SK-N-SH (cell line): Measurements from ENCODE around the gene BAHCC1. TPM values are rescaled to one million over a fixed set of nuclear protein-coding genes. Genes with fewer than 3 reads are reported as not detected.
A peak's percentile ranks its signal among the peaks of the same experiment; 100 is the strongest.

Experiments used
- CTCF ChIA-PET: fragments of 300-600, 350-600 bp; formaldehyde crosslinking; extraction: SDS; loops from one replicate; lab custom pipeline; 2021; lab: Yijun Ruan, JAX
- POLR2A ChIA-PET: fragments of 350-600 bp; sonication (Branson Sonifier 250); formaldehyde crosslinking; extraction: SDS; loops from one replicate; lab custom pipeline; 2020; ENCODE audit warnings: antibody characterized with exemption, inconsistent platforms; lab: Yijun Ruan, JAX
- DNase-seq: peaks from one replicate; pipeline ENCODE4 v3.0.0; 2012
- H2AFZ ChIP-seq: fragments of 200-600 bp; sonication (generic); 2 replicates; pipeline ENCODE4 v1.8.1; 2016; ENCODE audit warnings: antibody characterized with exemption, mild to moderate bottlenecking, low read depth
- H3F3A ChIP-seq: fragments of 200-600 bp; sonication (generic); replicated peaks from 2 replicates; pipeline ENCODE3; 2016; ENCODE audit warnings: antibody characterized with exemption, mild to moderate bottlenecking; ENCODE audit not compliant: insufficient read depth
- H3K27ac ChIP-seq, 2 experiments: fragments of 200-500 bp in 1 of 2; fragments of 200-600 bp in 1 of 2; sonication (Bioruptor generic) in 1 of 2; sonication (generic), shearing (Covaris generic) in 1 of 2; 2 replicates each; pipeline versions ENCODE4 v1.5.1 to v1.6.1; 2014 to 2016; ENCODE audit warnings: low read depth in 2 of 2, inconsistent platforms in 1 of 2, low read length in 1 of 2, mild to moderate bottlenecking in 1 of 2, mixed read lengths in 1 of 2
- H3K27me3 ChIP-seq: fragments of 200-600 bp; sonication (generic), shearing (Covaris generic); 2 replicates; pipeline ENCODE4 v1.6.1; 2016; ENCODE audit warnings: mixed run types; ENCODE audit not compliant: insufficient read depth
- H3K36me3 ChIP-seq, 2 experiments: fragments of 200-500 bp in 1 of 2; fragments of 200-600 bp in 1 of 2; sonication (Bioruptor generic) in 1 of 2; sonication (generic) in 1 of 2; replicated peaks in 1 of 2; 2 replicates each; pipeline versions ENCODE3 to v1.5.1; 2014 to 2016; ENCODE audit warnings: low read length in 1 of 2, mild to moderate bottlenecking in 1 of 2; ENCODE audit not compliant: insufficient read depth in 2 of 2, control insufficient read depth in 1 of 2
- H3K4me1 ChIP-seq, 2 experiments: fragments of 200-500 bp in 1 of 2; fragments of 200-600 bp in 1 of 2; sonication (Bioruptor generic) in 1 of 2; sonication (generic), shearing (Covaris generic) in 1 of 2; 2 replicates each; pipeline versions ENCODE4 v1.5.1 to v1.6.1; 2014 to 2016; ENCODE audit warnings: low read depth in 1 of 2, low read length in 1 of 2, mixed run types in 1 of 2; ENCODE audit not compliant: insufficient read depth in 2 of 2, control insufficient read depth in 1 of 2
- H3K4me2 ChIP-seq: fragments of 200-600 bp; sonication (generic), shearing (Covaris generic); 2 replicates; pipeline ENCODE4 v1.6.1; 2017; ENCODE audit warnings: mixed run types
- H3K4me3 ChIP-seq, 2 experiments: fragments of 200-500 bp in 1 of 2; fragments of 200-600 bp in 1 of 2; sonication (Bioruptor generic) in 1 of 2; sonication (generic), shearing (Covaris generic) in 1 of 2; 2 replicates each; pipeline versions ENCODE4 v1.5.1 to v1.8.1; 2014 to 2016; ENCODE audit warnings: low read depth in 2 of 2, inconsistent platforms in 1 of 2, low read length in 1 of 2, mild to moderate bottlenecking in 1 of 2, mixed read lengths in 1 of 2, moderate library complexity in 1 of 2
- H3K79me2 ChIP-seq: fragments of 200-600 bp; sonication (generic); 2 replicates; pipeline ENCODE4 v1.8.1; 2017; ENCODE audit warnings: mild to moderate bottlenecking; ENCODE audit not compliant: insufficient read depth
- H3K9ac ChIP-seq: fragments of 200-600 bp; sonication (generic); 2 replicates; pipeline ENCODE4 v1.6.1; 2017; ENCODE audit warnings: mixed run types
- H3K9me2 ChIP-seq: fragments of 200-600 bp; sonication (generic); 2 replicates; pipeline ENCODE4 v1.6.1; 2017; ENCODE audit warnings: mixed run types
- H3K9me3 ChIP-seq: fragments of 200-600 bp; sonication (generic); 2 replicates; pipeline ENCODE4 v1.6.1; 2017; ENCODE audit warnings: mixed run types, mild to moderate bottlenecking, moderate library complexity
- H4K20me1 ChIP-seq: fragments of 200-600 bp; sonication (generic); 2 replicates; pipeline ENCODE4 v1.6.1; 2017; ENCODE audit warnings: mild to moderate bottlenecking, mixed run types; ENCODE audit not compliant: insufficient read depth
- FOSL2 ChIP-seq: IDR thresholded peaks from 2 replicates; pipeline ENCODE4 v1.4.0; 2012; ENCODE audit warnings: low read depth, mild to moderate bottlenecking, moderate library complexity, borderline replicate concordance
- GABPA ChIP-seq: IDR thresholded peaks from 2 replicates; pipeline ENCODE4 v1.4.0; 2012; ENCODE audit warnings: low read depth, mild to moderate bottlenecking
- GATA2 ChIP-seq: sonication (generic); formaldehyde crosslinking; IDR thresholded peaks from 2 replicates; pipeline ENCODE4 v1.5.0; 2020; ENCODE audit warnings: mild to moderate bottlenecking, missing genetic modification reagents
- JUND ChIP-seq: IDR thresholded peaks from 2 replicates; pipeline ENCODE4 v1.4.0; 2012
- MEF2A ChIP-seq: IDR thresholded peaks from 2 replicates; pipeline ENCODE4 v1.4.0; 2012; ENCODE audit warnings: low read depth, borderline replicate concordance
- POLR2AphosphoS5 ChIP-seq: IDR thresholded peaks from 2 replicates; pipeline ENCODE4 v1.6.1; 2012; ENCODE audit warnings: low read depth, low read length
- RCOR1 ChIP-seq: fragments of 150-350 bp; IDR thresholded peaks from 2 replicates; pipeline ENCODE4 v1.6.1; 2017; ENCODE audit warnings: antibody characterized with exemption, low read length
- RFX5 ChIP-seq: IDR thresholded peaks from 2 replicates; pipeline ENCODE4 v1.6.1; 2012; ENCODE audit warnings: mild to moderate bottlenecking, improper control_type of control experiment, low read length
- SIN3A ChIP-seq: IDR thresholded peaks from 2 replicates; pipeline ENCODE4 v1.6.1; 2012; ENCODE audit warnings: low read depth, mild to moderate bottlenecking, low read length, moderate library complexity, borderline replicate concordance
- WGBS: methylation state at CpG from one replicate; pipeline ENCODE4 v1.1.6; 2017; ENCODE audit warnings: low lambda C conversion rate; 5-methylcytosine and 5-hydroxymethylcytosine counted together
- polyA plus RNA-seq, 3 experiments: library from polyadenylated mRNA; depleted of rRNA; stranded (reverse); fragments of >200 nt; gene quantifications; 2 replicates each; pipeline ENCODE4 v1.2.3, GENCODE V29; 2012
- TF ChIP-seq, protein P1 (sequence below): fragments of 200-600 bp; sonication (generic); IDR thresholded peaks from 2 replicates; pipeline ENCODE4 v1.6.1; 2017; ENCODE audit warnings: antibody characterized with exemption, mild to moderate bottlenecking, moderate library complexity
- TF ChIP-seq, protein P2 (sequence below): IDR thresholded peaks from 2 replicates; pipeline ENCODE4; 2012
- TF ChIP-seq, protein P3 (sequence below): fragments of 150-350 bp; IDR thresholded peaks from 2 replicates; pipeline ENCODE4 v1.6.1; 2016; ENCODE audit warnings: mild to moderate bottlenecking, low read depth, low read length
- TF ChIP-seq, protein P4 (sequence below): IDR thresholded peaks from 2 replicates; pipeline ENCODE4 v1.4.0; 2012; ENCODE audit warnings: low read depth
- TF ChIP-seq, protein P5 (sequence below): fragments of 150-350 bp; IDR thresholded peaks from 2 replicates; pipeline ENCODE4 v1.6.1; 2017; ENCODE audit warnings: antibody characterized with exemption, low read length, low read depth, borderline replicate concordance
- TF ChIP-seq, protein P6 (sequence below): IDR thresholded peaks from 2 replicates; pipeline ENCODE4 v1.4.0; 2012; ENCODE audit warnings: low read depth, borderline replicate concordance

The BAHCC1 gene
- polyA plus RNA-seq, 1 of the 3 experiments (the other 2 are of a cell fraction): 6.4 TPM

DNA sequence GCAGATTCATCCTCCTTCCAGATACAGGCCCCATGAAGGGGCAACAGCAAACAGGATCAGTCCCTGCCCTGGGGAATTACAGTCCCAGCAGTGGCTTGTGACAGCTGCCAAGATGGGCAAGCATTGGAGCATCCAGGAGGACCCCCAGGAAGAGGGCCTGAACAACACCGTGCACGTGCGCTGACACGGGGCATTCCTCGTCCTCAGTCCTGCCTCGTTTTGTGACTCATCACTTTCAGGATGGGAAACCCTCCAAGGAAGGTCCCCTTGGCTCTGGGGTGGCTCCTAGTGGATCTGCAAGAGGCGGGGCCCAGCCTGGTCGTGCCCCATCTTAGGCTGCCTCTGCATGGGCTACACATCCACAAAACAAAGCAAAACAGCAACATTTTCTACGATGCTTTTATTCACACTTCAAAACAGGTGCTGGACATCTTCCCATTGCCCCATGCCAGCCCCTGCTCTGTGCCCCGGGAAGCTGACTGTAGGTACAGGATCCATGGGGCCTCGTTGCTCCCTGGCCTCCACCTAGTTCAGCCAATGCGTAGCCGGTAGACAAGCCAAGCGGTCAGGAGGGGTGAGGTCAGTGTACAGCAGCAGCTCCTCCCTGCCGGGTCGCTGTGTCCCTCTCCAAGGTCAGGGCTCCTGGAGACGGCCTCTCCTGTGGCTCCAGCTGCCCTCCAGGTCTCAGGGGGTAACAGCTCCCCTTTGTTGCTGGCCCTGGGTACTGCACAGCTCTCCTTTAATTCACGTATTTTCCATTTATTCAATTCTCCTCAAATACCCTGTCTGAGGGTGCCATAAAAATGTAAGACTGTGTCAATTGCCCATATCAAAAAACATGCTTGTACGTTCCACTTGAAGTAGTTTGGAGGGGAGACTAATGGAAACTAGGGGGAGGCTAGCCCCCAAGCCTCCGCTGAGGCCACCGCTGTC is 85.1 kb downstream of the BAHCC1 start:
- Histone ChIP-seq H4K20me1 (no peaks in the 10 kb centered on the region), H3K27me3 (no peaks in the 10 kb centered on the region), H3K79me2 (no peaks in the 10 kb centered on the region), H3K27ac (no peak overlapping the region), H3K4me3 (no peak overlapping the region; a peak in 1 of 4 replicates), H3K9me3 (no peaks in the 10 kb centered on the region), H3K9me2 (no peaks in the 10 kb centered on the region), H3K9ac (no peak overlapping the region), H2AFZ (no peak overlapping the region), H3K4me1 (peaks cover 0 to 48% of the 10 kb centered on the region in 2 experiments; a peak in 2 of 4 replicates), H3F3A (no peaks in the 10 kb centered on the region), H3K4me2 (no peak overlapping the region), H3K36me3 (no peaks in the 10 kb centered on the region)
- TF ChIP-seq, protein P1, sequence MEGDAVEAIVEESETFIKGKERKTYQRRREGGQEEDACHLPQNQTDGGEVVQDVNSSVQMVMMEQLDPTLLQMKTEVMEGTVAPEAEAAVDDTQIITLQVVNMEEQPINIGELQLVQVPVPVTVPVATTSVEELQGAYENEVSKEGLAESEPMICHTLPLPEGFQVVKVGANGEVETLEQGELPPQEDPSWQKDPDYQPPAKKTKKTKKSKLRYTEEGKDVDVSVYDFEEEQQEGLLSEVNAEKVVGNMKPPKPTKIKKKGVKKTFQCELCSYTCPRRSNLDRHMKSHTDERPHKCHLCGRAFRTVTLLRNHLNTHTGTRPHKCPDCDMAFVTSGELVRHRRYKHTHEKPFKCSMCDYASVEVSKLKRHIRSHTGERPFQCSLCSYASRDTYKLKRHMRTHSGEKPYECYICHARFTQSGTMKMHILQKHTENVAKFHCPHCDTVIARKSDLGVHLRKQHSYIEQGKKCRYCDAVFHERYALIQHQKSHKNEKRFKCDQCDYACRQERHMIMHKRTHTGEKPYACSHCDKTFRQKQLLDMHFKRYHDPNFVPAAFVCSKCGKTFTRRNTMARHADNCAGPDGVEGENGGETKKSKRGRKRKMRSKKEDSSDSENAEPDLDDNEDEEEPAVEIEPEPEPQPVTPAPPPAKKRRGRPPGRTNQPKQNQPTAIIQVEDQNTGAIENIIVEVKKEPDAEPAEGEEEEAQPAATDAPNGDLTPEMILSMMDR: peak; percentile 19; the same call in 1 of the 2 replicates
- TF ChIP-seq, protein P2, sequence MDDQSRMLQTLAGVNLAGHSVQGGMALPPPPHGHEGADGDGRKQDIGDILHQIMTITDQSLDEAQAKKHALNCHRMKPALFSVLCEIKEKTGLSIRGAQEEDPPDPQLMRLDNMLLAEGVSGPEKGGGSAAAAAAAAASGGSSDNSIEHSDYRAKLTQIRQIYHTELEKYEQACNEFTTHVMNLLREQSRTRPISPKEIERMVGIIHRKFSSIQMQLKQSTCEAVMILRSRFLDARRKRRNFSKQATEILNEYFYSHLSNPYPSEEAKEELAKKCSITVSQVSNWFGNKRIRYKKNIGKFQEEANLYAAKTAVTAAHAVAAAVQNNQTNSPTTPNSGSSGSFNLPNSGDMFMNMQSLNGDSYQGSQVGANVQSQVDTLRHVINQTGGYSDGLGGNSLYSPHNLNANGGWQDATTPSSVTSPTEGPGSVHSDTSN: no peak
- TF ChIP-seq, protein P3, sequence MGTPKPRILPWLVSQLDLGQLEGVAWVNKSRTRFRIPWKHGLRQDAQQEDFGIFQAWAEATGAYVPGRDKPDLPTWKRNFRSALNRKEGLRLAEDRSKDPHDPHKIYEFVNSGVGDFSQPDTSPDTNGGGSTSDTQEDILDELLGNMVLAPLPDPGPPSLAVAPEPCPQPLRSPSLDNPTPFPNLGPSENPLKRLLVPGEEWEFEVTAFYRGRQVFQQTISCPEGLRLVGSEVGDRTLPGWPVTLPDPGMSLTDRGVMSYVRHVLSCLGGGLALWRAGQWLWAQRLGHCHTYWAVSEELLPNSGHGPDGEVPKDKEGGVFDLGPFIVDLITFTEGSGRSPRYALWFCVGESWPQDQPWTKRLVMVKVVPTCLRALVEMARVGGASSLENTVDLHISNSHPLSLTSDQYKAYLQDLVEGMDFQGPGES: no peak
- TF ChIP-seq, protein P4, sequence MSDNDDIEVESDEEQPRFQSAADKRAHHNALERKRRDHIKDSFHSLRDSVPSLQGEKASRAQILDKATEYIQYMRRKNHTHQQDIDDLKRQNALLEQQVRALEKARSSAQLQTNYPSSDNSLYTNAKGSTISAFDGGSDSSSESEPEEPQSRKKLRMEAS: peak; percentile 65; the same call in 1 of the 2 replicates
- TF ChIP-seq, protein P5, sequence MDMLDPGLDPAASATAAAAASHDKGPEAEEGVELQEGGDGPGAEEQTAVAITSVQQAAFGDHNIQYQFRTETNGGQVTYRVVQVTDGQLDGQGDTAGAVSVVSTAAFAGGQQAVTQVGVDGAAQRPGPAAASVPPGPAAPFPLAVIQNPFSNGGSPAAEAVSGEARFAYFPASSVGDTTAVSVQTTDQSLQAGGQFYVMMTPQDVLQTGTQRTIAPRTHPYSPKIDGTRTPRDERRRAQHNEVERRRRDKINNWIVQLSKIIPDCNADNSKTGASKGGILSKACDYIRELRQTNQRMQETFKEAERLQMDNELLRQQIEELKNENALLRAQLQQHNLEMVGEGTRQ: no peak
- TF ChIP-seq SIN3A (peak; percentile 26; the same call in 1 of the 2 replicates), JUND (no peak), GABPA (no peak), RCOR1 (no peak), FOSL2 (no peak; the same call in 1 of the 2 replicates), RFX5 (no peak), GATA2 (CRISPR knock-in tag) (no peak), MEF2A (no peak), POLR2AphosphoS5 (no peak)
- TF ChIP-seq, protein P6, sequence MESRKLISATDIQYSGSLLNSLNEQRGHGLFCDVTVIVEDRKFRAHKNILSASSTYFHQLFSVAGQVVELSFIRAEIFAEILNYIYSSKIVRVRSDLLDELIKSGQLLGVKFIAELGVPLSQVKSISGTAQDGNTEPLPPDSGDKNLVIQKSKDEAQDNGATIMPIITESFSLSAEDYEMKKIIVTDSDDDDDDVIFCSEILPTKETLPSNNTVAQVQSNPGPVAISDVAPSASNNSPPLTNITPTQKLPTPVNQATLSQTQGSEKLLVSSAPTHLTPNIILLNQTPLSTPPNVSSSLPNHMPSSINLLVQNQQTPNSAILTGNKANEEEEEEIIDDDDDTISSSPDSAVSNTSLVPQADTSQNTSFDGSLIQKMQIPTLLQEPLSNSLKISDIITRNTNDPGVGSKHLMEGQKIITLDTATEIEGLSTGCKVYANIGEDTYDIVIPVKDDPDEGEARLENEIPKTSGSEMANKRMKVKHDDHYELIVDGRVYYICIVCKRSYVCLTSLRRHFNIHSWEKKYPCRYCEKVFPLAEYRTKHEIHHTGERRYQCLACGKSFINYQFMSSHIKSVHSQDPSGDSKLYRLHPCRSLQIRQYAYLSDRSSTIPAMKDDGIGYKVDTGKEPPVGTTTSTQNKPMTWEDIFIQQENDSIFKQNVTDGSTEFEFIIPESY: no peak
- WGBS: 82% methylated on average over 21 of the region's 21 CpGs
- ChIA-PET POLR2A (interaction anchor here (0.5 kb wide), 1 partner anchor 240 kb away, joined by 3 read pairs; no protein-coding TSS in a partner anchor), CTCF (interaction anchor here (0.6 to 8.1 kb wide), 11 partner anchors 40 to 225 kb away, joined by 3 to 140 read pairs (median 4); no protein-coding TSS in a partner anchor)
- no peak for DNase-seq
